Subcutaneous abdominal adipose tissue (tissue), 5 donors: ENCODE data around the gene MYH2.

Experiments
- H3K27ac ChIP-seq: one replicate; pipeline ENCODE4 v1.7.0; 2013; ENCODE audit warnings: low read depth, mild to moderate bottlenecking, inconsistent platforms, low read length, moderate library complexity
- H3K27me3 ChIP-seq, 5 donors: one replicate each; pipeline ENCODE4 v1.7.0; 2013; ENCODE audit warnings: low read length in 5 of 5, inconsistent platforms in 1 of 5; ENCODE audit not compliant: control insufficient read depth in 5 of 5, insufficient read depth in 4 of 5
- H3K36me3 ChIP-seq, 5 donors: one replicate each; pipeline ENCODE4 v1.7.0; 2013; ENCODE audit warnings: low read length in 5 of 5; ENCODE audit not compliant: control insufficient read depth in 5 of 5, insufficient read depth in 5 of 5
- H3K4me1 ChIP-seq, 5 donors: one replicate each; pipeline ENCODE4 v1.7.0; 2013; ENCODE audit warnings: low read length in 5 of 5, mild to moderate bottlenecking in 3 of 5, moderate library complexity in 1 of 5; ENCODE audit not compliant: control insufficient read depth in 5 of 5, insufficient read depth in 5 of 5
- H3K4me3 ChIP-seq, 5 donors: one replicate each; pipeline ENCODE4 v1.7.0; 2013; ENCODE audit warnings: low read length in 5 of 5, low read depth in 1 of 5
- H3K9ac ChIP-seq, 5 donors: one replicate each; pipeline ENCODE4 v1.7.0; 2013; ENCODE audit warnings: low read length in 5 of 5, mild to moderate bottlenecking in 4 of 5, moderate library complexity in 3 of 5
- H3K9me3 ChIP-seq, 5 donors: one replicate each; pipeline ENCODE4 v1.7.0; 2013; ENCODE audit warnings: low read length in 5 of 5; ENCODE audit not compliant: control insufficient read depth in 5 of 5
- donor health status: healthy.
- donor health status: healthy.
- donor health status: healthy.
- donor health status: healthy.
- donor health status: healthy.

The MYH2 gene

DNA sequence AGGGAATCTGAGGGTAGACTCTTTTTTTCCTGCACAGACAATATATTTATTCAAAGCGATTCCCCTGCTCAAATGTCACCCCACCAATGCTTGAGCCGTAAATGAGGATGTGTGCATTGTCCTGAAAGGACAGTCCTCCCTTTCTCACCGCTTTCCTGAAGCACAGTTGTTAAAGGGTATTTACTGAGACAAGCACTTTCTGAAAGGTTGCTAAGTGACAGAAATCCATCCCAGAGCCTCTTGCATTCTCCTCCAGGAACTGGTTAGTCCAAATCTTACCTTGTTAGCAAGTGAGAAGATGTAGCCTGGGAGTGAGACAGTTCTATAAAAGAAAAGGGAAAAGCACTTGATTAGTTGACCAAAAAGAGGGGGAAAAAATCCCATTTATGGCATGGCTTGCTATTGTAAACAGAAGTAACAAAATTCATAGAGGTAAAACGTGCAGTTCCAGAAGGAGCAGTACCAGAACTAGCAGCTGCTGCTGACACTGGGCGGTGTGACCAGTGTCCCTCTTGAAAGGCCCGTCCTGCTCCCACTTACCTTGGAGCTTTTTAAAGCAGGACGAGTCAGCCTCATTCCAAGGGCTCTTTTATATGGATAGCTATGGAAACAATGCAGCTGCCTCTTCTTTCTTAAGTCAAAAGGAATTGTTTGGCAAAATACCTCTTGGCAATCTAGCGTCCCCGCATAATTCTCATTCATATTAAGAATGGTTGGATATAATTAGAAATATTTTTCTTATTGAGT is at the start of gene MYH2:
Gene MYH2, minus strand, starts transcription at position 563 of the 747 bp plus-strand sequence. CDS start 1,738 bp downstream, outside the sequence.
- Histone ChIP-seq H3K9me3 (no peaks in the 10 kb centered on the region), H3K4me1 (no peaks in the 10 kb centered on the region), H3K4me3 (no peak within 1 kb of the TSS), H3K36me3 (no peaks in the 10 kb centered on the region), H3K9ac (no peak within 1 kb of the TSS), H3K27me3 (no peaks in the 10 kb centered on the region), H3K27ac (no peak within 1 kb of the TSS)

DNA sequence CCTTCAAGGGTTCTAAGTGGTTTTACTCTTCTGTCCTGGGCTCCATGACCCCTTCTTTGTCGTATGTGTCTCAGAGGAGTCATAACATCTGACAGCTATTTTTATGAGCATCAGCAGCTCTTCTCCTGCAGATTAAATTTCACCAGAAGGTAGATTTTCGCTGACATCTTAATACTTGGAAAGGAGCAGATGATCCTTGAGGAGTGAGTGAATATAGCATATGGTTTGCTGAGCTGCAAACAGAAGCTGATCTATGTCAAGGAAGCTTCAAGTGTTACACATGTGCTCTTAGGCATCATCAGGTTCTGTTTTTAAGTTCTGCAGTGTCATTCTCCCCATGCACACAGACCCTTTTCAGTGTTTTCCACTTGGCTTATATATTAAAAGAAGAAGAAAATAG is 49.2 kb upstream of the MYH2 start:
- Histone ChIP-seq H3K27ac (no peak overlapping the region), H3K27me3 (no peaks in the 10 kb centered on the region), H3K4me1 (peaks cover 0 to 3% (median 0%) of the 10 kb centered on the region in 5 donors), H3K9me3 (no peaks in the 10 kb centered on the region), H3K9ac (no peak overlapping the region), H3K4me3 (no peak overlapping the region), H3K36me3 (no peaks in the 10 kb centered on the region)

DNA sequence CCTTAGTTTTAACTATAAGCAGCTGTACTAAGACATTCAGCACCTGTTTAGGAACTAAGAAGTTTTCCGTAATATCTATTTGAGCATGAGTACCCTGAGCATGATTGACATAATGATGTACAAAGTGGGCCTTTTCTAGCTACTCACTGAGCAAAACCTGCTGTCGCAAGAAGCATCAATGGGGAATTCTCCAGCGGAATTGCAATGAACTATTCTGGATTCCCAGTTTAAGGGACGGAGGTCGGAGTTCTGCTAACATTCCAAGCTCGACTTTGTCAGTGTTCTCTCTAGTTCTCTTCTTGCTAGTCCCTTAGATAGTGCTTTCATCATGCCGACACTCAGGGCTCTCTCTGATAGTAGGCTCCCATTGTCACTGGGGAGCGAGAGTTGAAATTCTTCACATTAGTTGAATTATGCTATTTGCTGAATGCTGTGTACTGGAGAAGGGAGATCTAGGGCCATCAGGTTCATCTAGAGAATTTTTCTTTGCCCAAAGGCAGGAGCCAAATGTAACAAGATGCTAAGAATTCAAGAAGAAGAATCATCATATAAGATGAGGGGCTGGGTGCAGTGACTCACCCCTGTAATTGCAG is 40.2 kb upstream of the MYH2 start:
- no peak overlapping the region for H3K9ac ChIP-seq
- H3K4me3 ChIP-seq, result no peak overlapping the region
- no peak overlapping the region for H3K27ac ChIP-seq
- no peaks in the 10 kb centered on the region for H3K9me3 ChIP-seq
- H3K4me1 ChIP-seq, result no peaks in the 10 kb centered on the region
- no peaks in the 10 kb centered on the region for H3K36me3 ChIP-seq
- no peaks in the 10 kb centered on the region for H3K27me3 ChIP-seq

DNA sequence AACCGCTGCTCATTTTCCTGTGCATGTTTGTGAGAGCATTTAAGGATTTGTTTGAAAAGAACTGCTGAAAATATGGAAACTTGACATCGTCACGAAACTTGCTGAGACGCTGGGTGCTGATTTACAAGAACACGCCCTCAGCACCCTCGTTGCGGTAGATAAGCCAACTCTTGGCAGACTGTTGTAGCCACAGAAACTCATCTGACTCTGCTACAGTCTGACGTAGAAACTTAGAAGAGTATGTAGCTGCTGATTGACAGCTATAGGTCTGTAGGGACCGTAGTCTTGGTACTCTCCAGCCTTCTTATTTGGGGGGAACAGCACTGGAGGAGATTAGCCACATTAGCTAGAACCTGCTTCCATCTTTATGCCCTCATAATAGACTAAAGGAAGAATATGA is 36.1 kb upstream of the MYH2 start:
- H3K9me3 ChIP-seq, result no peaks in the 10 kb centered on the region
- no peak overlapping the region for H3K27ac ChIP-seq
- no peaks in the 10 kb centered on the region for H3K36me3 ChIP-seq
- no peaks in the 10 kb centered on the region for H3K4me1 ChIP-seq
- H3K9ac ChIP-seq, result no peak overlapping the region
- H3K27me3 ChIP-seq, result no peaks in the 10 kb centered on the region
- H3K4me3 ChIP-seq, result no peak overlapping the region

DNA sequence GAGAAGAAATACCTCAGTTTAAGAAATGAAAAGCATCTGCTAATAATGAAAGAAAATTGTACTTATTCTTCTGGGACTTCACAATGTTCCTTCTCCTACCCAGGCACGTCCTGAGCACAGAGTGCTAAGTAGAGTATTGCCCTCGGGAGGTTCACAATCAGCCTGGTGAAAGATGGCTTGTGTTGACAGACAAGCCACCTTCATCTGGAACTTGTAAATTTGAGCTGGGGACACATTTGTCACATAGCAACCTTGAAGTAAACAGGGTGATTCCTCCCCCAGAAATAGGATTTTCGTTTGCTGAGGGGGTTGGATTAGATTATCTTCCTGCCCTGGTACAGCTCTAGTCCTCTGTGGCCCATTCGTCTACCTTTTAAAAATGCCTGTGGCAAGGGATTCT is 34.4 kb upstream of the MYH2 start:
- no peaks in the 10 kb centered on the region for H3K9me3 ChIP-seq
- H3K4me1 ChIP-seq, result no peaks in the 10 kb centered on the region
- H3K36me3 ChIP-seq, result no peaks in the 10 kb centered on the region
- H3K4me3 ChIP-seq, result no peak overlapping the region
- no peak overlapping the region for H3K9ac ChIP-seq
- no peaks in the 10 kb centered on the region for H3K27me3 ChIP-seq
- H3K27ac ChIP-seq, result no peak overlapping the region

DNA sequence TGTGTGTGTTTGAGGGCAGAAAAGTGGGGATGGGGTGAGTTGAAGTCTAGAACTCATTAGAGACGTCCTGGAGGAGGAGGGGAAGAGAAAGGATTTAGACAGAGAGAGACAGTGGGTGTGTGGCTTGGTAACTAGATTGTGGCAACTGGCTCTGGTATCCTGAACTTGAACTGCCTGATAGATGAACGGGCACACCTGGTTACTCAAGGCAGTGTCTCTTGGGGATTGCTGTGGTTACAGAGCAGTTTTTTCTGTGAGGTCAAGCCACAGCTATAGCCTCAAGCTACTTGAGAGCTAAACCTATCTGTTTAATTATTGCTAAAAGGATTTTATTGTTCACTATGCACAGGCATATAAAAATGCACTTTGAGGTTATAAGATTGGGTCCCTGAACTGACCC is 29.8 kb upstream of the MYH2 start:
- Histone ChIP-seq H3K9ac (no peak overlapping the region), H3K9me3 (no peaks in the 10 kb centered on the region), H3K36me3 (no peaks in the 10 kb centered on the region), H3K27ac (no peak overlapping the region), H3K4me3 (no peak overlapping the region), H3K27me3 (no peaks in the 10 kb centered on the region), H3K4me1 (no peaks in the 10 kb centered on the region)

DNA sequence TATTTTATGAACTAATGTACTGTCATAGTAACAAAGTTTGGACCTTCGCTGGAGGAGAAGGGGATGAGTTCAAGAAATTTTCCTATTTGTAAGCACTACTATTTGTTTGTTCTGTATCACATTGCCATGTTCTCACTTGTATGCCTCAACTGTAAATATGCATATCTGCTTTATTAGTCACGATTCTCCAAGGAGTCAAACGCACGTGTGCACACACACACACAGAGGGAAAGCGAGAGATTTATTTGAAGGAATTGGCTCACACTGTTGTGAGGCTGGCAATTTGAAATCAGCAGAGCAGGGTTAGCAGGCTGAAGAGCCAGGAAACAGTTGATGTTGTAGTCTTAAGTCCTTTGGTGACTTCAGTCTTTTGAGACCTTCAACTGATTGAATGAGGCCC is 24.9 kb upstream of the MYH2 start:
- H3K4me1 ChIP-seq, result no peaks in the 10 kb centered on the region
- no peaks in the 10 kb centered on the region for H3K9me3 ChIP-seq
- no peak overlapping the region for H3K4me3 ChIP-seq
- no peak overlapping the region for H3K9ac ChIP-seq
- no peaks in the 10 kb centered on the region for H3K27me3 ChIP-seq
- H3K27ac ChIP-seq, result no peak overlapping the region
- H3K36me3 ChIP-seq, result no peaks in the 10 kb centered on the region

DNA sequence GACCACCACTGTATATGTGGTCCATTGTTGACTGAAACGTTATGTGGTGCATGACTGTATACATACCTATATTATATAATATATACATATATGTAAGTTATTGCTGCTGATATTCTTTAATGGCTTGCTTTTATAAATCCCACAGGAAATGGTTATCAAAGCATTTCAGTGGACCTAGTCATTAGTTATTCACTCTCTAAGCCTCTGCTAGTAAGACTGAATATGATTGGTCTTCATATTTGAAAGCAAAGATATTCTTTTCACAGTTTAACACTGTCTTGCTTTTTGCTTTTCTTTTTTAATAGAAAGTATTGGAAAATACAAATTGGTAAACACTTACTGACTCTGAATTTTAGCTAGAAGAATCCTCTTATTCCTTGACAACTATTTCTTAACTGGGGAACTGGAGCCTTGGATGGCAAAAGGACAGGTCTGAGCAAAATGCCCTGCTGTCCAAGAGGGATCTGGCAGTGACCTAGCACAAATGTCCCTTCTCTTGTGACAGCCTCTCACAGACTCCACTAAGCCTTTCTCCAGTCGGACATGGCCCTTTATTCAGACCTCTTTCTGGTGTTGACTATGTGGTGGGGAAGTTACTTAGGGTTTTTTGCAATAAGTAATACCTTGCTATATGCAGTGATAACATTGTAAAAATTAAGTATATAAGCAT is 14.7 kb upstream of the MYH2 start:
- H3K4me1 ChIP-seq, result peaks cover 0 to 23% (median 7%) of the 10 kb centered on the region in 5 donors

DNA sequence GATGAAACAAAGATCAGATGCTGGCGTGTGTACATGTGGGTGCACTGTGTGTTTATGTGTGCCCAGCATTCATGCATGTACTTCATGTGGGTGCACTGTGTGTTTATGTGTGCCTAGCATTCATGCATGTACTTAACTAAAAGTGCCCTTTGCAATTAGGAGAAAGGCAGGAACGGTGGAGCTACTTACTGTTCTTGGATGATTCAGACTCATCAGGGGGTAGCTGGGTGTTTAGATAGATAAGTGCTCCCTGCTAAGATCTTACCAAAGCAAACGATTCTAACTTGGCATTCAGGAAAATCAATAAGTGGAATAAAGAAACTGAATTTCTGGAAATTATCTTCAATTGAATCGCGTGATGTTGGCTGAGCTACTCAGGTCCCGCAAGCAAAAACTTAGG is 8.6 kb upstream of the MYH2 start:
- H3K36me3 ChIP-seq, result no peaks in the 10 kb centered on the region
- no peak overlapping the region for H3K4me3 ChIP-seq
- peak overlapping the region; percentile 42 for H3K27ac ChIP-seq
- H3K4me1 ChIP-seq, result peaks cover 0 to 32% (median 31%) of the 10 kb centered on the region in 5 donors
- H3K9me3 ChIP-seq, result peaks cover 0 to 4% (median 0%) of the 10 kb centered on the region in 5 donors
- H3K27me3 ChIP-seq, result no peaks in the 10 kb centered on the region
- no peak overlapping the region for H3K9ac ChIP-seq

More for the DNA sequence above, 14.7 kb upstream of the MYH2 start:
- Histone ChIP-seq H3K9ac (no peak overlapping the region), H3K36me3 (no peaks in the 10 kb centered on the region), H3K27ac (no peak overlapping the region), H3K9me3 (peaks cover 0 to 4% (median 0%) of the 10 kb centered on the region in 5 donors), H3K27me3 (no peaks in the 10 kb centered on the region), H3K4me3 (no peak overlapping the region)

DNA sequence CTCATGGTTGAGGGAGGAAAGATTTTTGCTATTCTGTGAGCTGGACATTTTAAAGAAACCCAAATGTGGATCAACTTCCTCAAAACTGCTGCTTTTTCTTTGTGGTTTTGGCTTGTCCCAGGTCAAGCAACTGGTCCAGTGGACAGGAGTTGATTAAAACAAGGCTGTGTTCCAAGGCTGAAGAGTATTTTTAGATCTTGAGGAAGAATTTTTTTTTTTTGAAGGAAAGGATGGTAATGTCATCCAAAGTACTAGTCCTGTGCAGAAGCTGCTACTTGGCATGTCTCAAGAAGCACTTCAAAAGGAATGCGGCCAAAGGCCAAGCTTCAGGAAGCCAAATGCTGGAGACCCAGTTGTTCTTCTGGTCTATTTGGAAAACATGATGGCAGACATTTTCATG is 8.0 kb upstream of the MYH2 start:
- H3K36me3 ChIP-seq, result no peaks in the 10 kb centered on the region
- no peak overlapping the region for H3K4me3 ChIP-seq
- peak overlapping the region; percentile 42 for H3K27ac ChIP-seq
- peaks cover 0 to 3% (median 0%) of the 10 kb centered on the region in 5 donors for H3K9me3 ChIP-seq
- H3K4me1 ChIP-seq, result peaks cover 0 to 32% (median 31%) of the 10 kb centered on the region in 5 donors
- H3K27me3 ChIP-seq, result no peaks in the 10 kb centered on the region
- H3K9ac ChIP-seq, result no peak overlapping the region
